Fibroblast of lung (primary cell): ENCODE data around the gene DNAJC3. TPM values are rescaled to one million over a fixed set of nuclear protein-coding genes. Genes with fewer than 3 reads are reported as not detected.

Experiments
- DNase-seq, 2 donors: peaks; one replicate each; pipeline versions ENCODE4 v3.0.0 to v3.0.0-alpha.2; 2010; ENCODE audit warnings: low read depth in 2 of 2
- H2AFZ ChIP-seq: 2 replicates; pipeline ENCODE4 v1.5.1; 2012; ENCODE audit warnings: low read length, control low read depth, inconsistent platforms
- H3K27ac ChIP-seq: 2 replicates; pipeline ENCODE4 v1.5.1; 2011; ENCODE audit warnings: low read length, control low read depth; ENCODE audit not compliant: insufficient read depth
- H3K27me3 ChIP-seq: 2 replicates; pipeline ENCODE4 v1.5.1; 2011; ENCODE audit warnings: mild to moderate bottlenecking, low read length; ENCODE audit not compliant: control insufficient read depth, insufficient read depth
- H3K36me3 ChIP-seq: 2 replicates; pipeline ENCODE4 v1.5.1; 2011; ENCODE audit warnings: low read length; ENCODE audit not compliant: control insufficient read depth, insufficient read depth
- H3K4me1 ChIP-seq: 2 replicates; pipeline ENCODE4 v1.5.1; 2011; ENCODE audit warnings: low read length; ENCODE audit not compliant: control insufficient read depth, insufficient read depth; ENCODE audit errors: extremely low read depth
- H3K4me2 ChIP-seq: 2 replicates; pipeline ENCODE4 v1.5.1; 2011; ENCODE audit warnings: low read length, control low read depth; ENCODE audit not compliant: insufficient read depth; ENCODE audit errors: extremely low read depth
- H3K4me3 ChIP-seq, 4 experiments: fragments of 200-600 bp in 1 of 4; sonication (generic) in 1 of 4; replicated peaks in 1 of 4; 2 replicates each; pipeline ENCODE4 v1.5.1; 2011 to 2016; ENCODE audit warnings: low read length in 4 of 4, low read depth in 3 of 4, mild to moderate bottlenecking in 3 of 4, control low read depth in 2 of 4, inconsistent platforms in 1 of 4, mixed read lengths in 1 of 4; ENCODE audit not compliant: insufficient read depth in 1 of 4; ENCODE audit errors: control extremely low read depth in 1 of 4
- H3K79me2 ChIP-seq: 2 replicates; pipeline ENCODE4 v1.5.1; 2012; ENCODE audit warnings: mild to moderate bottlenecking, low read length, inconsistent platforms; ENCODE audit not compliant: control insufficient read depth, insufficient read depth
- H3K9ac ChIP-seq: 2 replicates; pipeline ENCODE4 v1.5.1; 2011; ENCODE audit warnings: mild to moderate bottlenecking, low read length, control low read depth; ENCODE audit not compliant: insufficient read depth
- H3K9me3 ChIP-seq: 2 replicates; pipeline ENCODE4 v1.5.1; 2012; ENCODE audit warnings: low read depth, low read length; ENCODE audit not compliant: control insufficient read depth, insufficient read depth
- H4K20me1 ChIP-seq: 2 replicates; pipeline ENCODE4 v1.5.1; 2011; ENCODE audit warnings: low read length; ENCODE audit not compliant: control insufficient read depth, insufficient read depth; ENCODE audit errors: extremely low read depth
- CTCF ChIP-seq, 2 donors: IDR thresholded peaks in 1 of 2; conservative IDR thresholded peaks in 1 of 2; 1 replicate in 1 of 2; 2 replicates in 1 of 2; pipeline ENCODE4 v1.5.1; 2011 to 2012; ENCODE audit warnings: low read length in 2 of 2, control low read depth in 1 of 2, inconsistent platforms in 1 of 2, low read depth in 1 of 2, mild to moderate bottlenecking in 1 of 2
- EZH2 ChIP-seq: IDR thresholded peaks from 2 replicates; pipeline ENCODE4 v1.5.1; 2012; ENCODE audit warnings: low read length, control low read depth, mild to moderate bottlenecking; ENCODE audit errors: missing control alignments
- polyA plus RNA-seq, 2 donors: library from polyadenylated mRNA; depleted of rRNA in 1 of 2; stranded (reverse) in 1 of 2; unstranded in 1 of 2; fragments of >200 nt; gene quantifications; 2 replicates each; pipeline ENCODE4 v1.2.1, GENCODE V29; 2011 to 2012; ENCODE audit warnings: missing spikeins in 1 of 2
- total RNA-seq: library from RNA; depleted of rRNA; stranded (reverse); fragments of >200 nt; gene quantifications from 2 replicates; pipeline ENCODE4 v1.2.1, GENCODE V29; 2014

DNAJC3 gene
- total and polyA plus RNA-seq, 2 donors (not counting 1 experiment from before 2014, with no cell fraction given) = 37.6 to 55.5 TPM

- Histone ChIP-seq H3K27me3 (no peaks in the 10 kb centered on the region), H3K79me2 (no peaks in the 10 kb centered on the region), H3K4me1 (no peaks in the 10 kb centered on the region), H4K20me1 (no peaks in the 10 kb centered on the region), H3K9me3 (no peaks in the 10 kb centered on the region), H3K4me2 (no peak overlapping the region), H3K4me3 (no peak overlapping the region), H3K27ac (no peak overlapping the region), H3K36me3 (peaks cover 19% of the 10 kb centered on the region), H3K9ac (no peak overlapping the region), H2AFZ (no peak overlapping the region)
- no peak for DNase-seq
- TF ChIP-seq EZH2 (no peak), CTCF (conservative IDR thresholded peaks at IDR 0.05 in 1 of 2, IDR thresholded peaks at IDR 0.05 in 1 of 2; ENCODE audit: low read depth in 1 of 2, low read length in 2 of 2) (no peak)
Observed at GRCh38 chr13:95629071-95629470, 47.9 kb upstream of the DNAJC3 start.

- Histone ChIP-seq H3K27ac (no peak overlapping the region), H3K9me3 (no peaks in the 10 kb centered on the region), H2AFZ (no peak overlapping the region), H4K20me1 (no peaks in the 10 kb centered on the region), H3K27me3 (no peaks in the 10 kb centered on the region), H3K4me2 (no peak overlapping the region), H3K4me1 (no peaks in the 10 kb centered on the region), H3K9ac (no peak overlapping the region), H3K4me3 (no peak overlapping the region), H3K79me2 (no peaks in the 10 kb centered on the region), H3K36me3 (peaks cover 18% of the 10 kb centered on the region)
- TF ChIP-seq CTCF (conservative IDR thresholded peaks at IDR 0.05 in 1 of 2, IDR thresholded peaks at IDR 0.05 in 1 of 2; ENCODE audit: low read depth in 1 of 2, low read length in 2 of 2) = no peak
- TF ChIP-seq EZH2 = no peak
- DNase-seq = no peak
Observed at GRCh38 chr13:95630593-95630992, 46.3 kb upstream of the DNAJC3 start.

GRCh38 chr13:95636853-95637252, 40.1 kb upstream of the DNAJC3 start:
- no peak overlapping the region for H3K9ac ChIP-seq
- H3K4me3 ChIP-seq = no peak overlapping the region
- H3K9me3 ChIP-seq = no peaks in the 10 kb centered on the region
- H3K36me3 ChIP-seq = peaks cover 11% of the 10 kb centered on the region
- TF ChIP-seq EZH2 (no peak), CTCF (conservative IDR thresholded peaks at IDR 0.05 in 1 of 2, IDR thresholded peaks at IDR 0.05 in 1 of 2; ENCODE audit: low read depth in 1 of 2, low read length in 2 of 2) (no peak)
- no peaks in the 10 kb centered on the region for H4K20me1 ChIP-seq
- no peaks in the 10 kb centered on the region for H3K79me2 ChIP-seq
- H2AFZ ChIP-seq = no peak overlapping the region
- no peak overlapping the region for H3K4me2 ChIP-seq
- H3K4me1 ChIP-seq = peaks cover 3% of the 10 kb centered on the region
- H3K27ac ChIP-seq = no peak overlapping the region
- no peaks in the 10 kb centered on the region for H3K27me3 ChIP-seq
- DNase-seq = no peak
